ENCODE results near the gene SCFD2.
A peak's percentile ranks its signal among the peaks of the same experiment; 100 is the strongest.

The SCFD2 gene

GRCh38 chr4:53122280-53123116 lies 243.4 kb downstream of the SCFD2 start:
- H3K4me3 ChIP-seq (ENCODE audit: control insufficient read depth, low read depth, low read length), result no peak overlapping the region
- TF ChIP-seq, protein P1, sequence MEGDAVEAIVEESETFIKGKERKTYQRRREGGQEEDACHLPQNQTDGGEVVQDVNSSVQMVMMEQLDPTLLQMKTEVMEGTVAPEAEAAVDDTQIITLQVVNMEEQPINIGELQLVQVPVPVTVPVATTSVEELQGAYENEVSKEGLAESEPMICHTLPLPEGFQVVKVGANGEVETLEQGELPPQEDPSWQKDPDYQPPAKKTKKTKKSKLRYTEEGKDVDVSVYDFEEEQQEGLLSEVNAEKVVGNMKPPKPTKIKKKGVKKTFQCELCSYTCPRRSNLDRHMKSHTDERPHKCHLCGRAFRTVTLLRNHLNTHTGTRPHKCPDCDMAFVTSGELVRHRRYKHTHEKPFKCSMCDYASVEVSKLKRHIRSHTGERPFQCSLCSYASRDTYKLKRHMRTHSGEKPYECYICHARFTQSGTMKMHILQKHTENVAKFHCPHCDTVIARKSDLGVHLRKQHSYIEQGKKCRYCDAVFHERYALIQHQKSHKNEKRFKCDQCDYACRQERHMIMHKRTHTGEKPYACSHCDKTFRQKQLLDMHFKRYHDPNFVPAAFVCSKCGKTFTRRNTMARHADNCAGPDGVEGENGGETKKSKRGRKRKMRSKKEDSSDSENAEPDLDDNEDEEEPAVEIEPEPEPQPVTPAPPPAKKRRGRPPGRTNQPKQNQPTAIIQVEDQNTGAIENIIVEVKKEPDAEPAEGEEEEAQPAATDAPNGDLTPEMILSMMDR (conservative IDR thresholded peaks at IDR 0.05; ENCODE audit: control insufficient read depth, insufficient read depth, low read depth, low read length), result no peak
- no peak for DNase-seq (ENCODE audit: low read depth)

DNA sequence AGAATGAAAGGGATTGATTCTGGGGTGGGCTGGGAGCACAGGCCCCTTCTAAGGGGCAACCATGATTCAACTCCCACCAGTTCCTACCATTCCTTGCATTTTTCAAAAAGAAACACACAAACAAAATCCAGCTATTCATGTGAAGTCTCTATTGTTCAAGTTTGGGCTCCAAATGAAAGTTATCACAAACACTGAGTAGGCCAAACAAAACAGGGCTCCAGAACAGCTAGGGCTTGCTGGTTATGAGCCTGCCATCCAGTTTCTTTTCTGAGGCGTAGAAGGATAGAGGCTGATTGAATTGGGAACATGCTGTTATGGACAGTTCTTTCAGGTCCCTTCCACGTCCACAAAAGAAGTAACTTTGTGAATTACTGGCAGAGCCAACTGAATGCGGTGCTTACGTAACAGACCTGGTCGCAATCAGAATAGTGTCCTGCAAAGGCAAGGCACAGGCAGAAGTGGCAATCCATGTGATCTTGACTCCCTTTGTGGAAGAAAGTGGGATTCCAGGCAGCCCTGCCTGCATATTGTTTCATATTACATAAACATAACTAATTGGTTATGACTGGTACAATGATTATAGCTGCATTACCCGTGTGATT lies 244.5 kb downstream of the SCFD2 start:
- TF ChIP-seq, protein P1 (conservative IDR thresholded peaks at IDR 0.05; ENCODE audit: control insufficient read depth, insufficient read depth, low read depth, low read length), result no peak
- DNase-seq (ENCODE audit: low read depth), result no peak
- no peak overlapping the region for H3K4me3 ChIP-seq (ENCODE audit: control insufficient read depth, low read depth, low read length)

DNA sequence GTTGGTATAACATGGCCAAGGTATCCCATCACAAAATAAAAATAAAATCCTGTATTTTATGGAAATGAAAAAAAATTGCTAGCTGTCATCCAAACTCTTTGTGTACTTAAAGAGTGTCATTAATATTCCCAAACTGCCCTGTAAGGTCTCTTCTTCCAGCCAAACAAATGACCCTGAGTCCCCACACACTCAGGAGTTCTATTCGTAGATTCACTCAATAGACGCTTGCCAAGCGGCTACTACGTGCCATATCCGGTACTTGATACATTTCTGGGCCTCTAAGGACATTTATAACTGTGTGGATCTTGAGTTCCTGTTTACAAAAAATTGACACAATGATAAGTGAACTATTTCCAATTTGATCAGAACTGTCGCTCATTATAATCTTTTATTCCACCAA lies 245.1 kb downstream of the SCFD2 start:
- no peak for DNase-seq (ENCODE audit: low read depth)
- no peak overlapping the region for H3K4me3 ChIP-seq (ENCODE audit: control insufficient read depth, low read depth, low read length)
- TF ChIP-seq, protein P1 (conservative IDR thresholded peaks at IDR 0.05; ENCODE audit: control insufficient read depth, insufficient read depth, low read depth, low read length), result no peak

DNA sequence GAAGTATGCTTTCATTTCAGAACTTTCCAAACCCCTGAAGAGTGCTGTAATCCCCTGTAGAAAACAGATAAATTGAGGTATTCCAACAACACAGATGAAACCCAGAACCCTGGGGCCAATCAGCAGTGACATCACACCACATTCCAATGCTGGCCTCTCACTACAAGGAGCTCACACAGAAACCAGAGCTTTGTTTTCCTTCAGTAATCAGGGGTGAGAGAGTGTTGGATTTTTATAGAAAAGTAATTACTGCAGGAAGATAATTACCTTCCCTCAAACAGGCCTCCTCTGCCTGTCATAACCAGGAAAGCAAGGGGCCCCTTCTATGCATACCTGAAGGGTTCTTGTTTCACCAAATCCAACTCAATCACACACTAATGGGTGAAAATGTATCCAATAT lies 246.2 kb downstream of the SCFD2 start:
- TF ChIP-seq, protein P1 (conservative IDR thresholded peaks at IDR 0.05; ENCODE audit: control insufficient read depth, insufficient read depth, low read depth, low read length), result no peak
- no peak overlapping the region for H3K4me3 ChIP-seq (ENCODE audit: control insufficient read depth, low read depth, low read length)
- peak; percentile 66 for DNase-seq (ENCODE audit: low read depth)

GRCh38 chr4:53118676-53119075 lies 247.2 kb downstream of the SCFD2 start:
- H3K4me3 ChIP-seq (ENCODE audit: control insufficient read depth, low read depth, low read length), result no peak overlapping the region
- TF ChIP-seq, protein P1 (conservative IDR thresholded peaks at IDR 0.05; ENCODE audit: control insufficient read depth, insufficient read depth, low read depth, low read length), result no peak
- no peak for DNase-seq (ENCODE audit: low read depth)

- TF ChIP-seq, protein P1 (conservative IDR thresholded peaks at IDR 0.05; ENCODE audit: control insufficient read depth, insufficient read depth, low read depth, low read length), result no peak
- DNase-seq (ENCODE audit: low read depth), result peak; percentile 42
These were observed 248.9 kb downstream of the SCFD2 start for GRCh38 chr4:53116954-53117353.

More at GRCh38 chr4:53116954-53117353, 248.9 kb downstream of the SCFD2 start:
- no peak overlapping the region for H3K4me3 ChIP-seq (ENCODE audit: control insufficient read depth, low read depth, low read length)

Measured in fibroblast of mammary gland (primary cell).